ENCODE measurements around the gene B4GALT6. TPM values are rescaled to one million over a fixed set of nuclear protein-coding genes. Genes with fewer than 3 reads are reported as not detected.

Gene B4GALT6
- total RNA-seq, 1 donor from 2014 or later: 28.7 TPM

DNA sequence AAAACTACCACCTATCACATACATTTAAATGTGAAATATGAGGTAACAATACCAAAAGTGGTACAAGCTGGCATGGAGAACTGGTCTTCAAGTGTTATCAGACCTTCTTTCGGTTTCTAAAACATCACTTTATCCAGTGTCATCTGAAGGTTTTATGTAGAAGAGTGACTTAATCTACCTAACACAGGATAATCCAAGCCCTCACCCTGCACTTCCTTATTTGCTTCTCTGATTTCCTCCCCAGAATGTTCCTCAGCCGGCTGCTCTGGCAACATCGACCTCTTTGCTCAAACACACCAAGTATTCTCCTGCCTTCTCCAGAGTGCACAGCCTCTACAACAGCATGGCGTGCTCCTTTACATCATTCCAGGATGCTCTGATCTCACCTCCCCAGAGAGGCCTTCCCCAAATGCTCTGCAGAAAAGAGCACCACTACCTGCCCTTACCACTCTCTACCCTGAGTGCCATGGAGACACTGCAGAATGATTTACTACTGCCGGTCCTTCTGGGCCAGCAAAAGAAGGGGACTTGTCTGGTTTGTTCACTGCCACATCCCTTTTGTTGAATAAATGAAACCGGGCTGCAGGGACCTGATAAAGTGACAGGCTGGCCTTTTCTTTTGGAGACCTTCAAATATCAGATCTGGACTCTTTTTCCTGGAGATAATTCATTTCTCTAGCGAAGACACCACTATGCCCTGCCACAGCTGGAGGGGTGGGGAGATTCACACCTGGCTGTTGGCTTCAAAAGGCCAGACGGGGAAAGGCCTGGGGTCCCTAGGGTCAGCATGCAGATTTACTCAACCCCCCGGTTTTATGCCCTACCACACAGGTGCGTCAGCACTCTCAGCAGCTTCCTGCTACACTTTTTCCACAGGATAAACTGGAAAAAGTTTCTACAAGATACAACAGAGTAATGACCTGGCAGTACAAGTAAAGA lies 50.7 kb downstream of the B4GALT6 start:
- DNase-seq (ENCODE audit: low read depth): no peak
- Histone ChIP-seq H3K27me3 (ENCODE audit: control insufficient read depth, insufficient read depth, low read length) (no peaks in the 10 kb centered on the region), H3K4me3 (ENCODE audit: low read depth, low read length) (no peak overlapping the region), H3K36me3 (ENCODE audit: control insufficient read depth, insufficient read depth, low read length) (no peaks in the 10 kb centered on the region)
- TF ChIP-seq, protein P1, sequence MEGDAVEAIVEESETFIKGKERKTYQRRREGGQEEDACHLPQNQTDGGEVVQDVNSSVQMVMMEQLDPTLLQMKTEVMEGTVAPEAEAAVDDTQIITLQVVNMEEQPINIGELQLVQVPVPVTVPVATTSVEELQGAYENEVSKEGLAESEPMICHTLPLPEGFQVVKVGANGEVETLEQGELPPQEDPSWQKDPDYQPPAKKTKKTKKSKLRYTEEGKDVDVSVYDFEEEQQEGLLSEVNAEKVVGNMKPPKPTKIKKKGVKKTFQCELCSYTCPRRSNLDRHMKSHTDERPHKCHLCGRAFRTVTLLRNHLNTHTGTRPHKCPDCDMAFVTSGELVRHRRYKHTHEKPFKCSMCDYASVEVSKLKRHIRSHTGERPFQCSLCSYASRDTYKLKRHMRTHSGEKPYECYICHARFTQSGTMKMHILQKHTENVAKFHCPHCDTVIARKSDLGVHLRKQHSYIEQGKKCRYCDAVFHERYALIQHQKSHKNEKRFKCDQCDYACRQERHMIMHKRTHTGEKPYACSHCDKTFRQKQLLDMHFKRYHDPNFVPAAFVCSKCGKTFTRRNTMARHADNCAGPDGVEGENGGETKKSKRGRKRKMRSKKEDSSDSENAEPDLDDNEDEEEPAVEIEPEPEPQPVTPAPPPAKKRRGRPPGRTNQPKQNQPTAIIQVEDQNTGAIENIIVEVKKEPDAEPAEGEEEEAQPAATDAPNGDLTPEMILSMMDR (IDR thresholded peaks at IDR 0.05; ENCODE audit: insufficient read depth, low read length, poor library complexity, severe bottlenecking): no peak

DNA sequence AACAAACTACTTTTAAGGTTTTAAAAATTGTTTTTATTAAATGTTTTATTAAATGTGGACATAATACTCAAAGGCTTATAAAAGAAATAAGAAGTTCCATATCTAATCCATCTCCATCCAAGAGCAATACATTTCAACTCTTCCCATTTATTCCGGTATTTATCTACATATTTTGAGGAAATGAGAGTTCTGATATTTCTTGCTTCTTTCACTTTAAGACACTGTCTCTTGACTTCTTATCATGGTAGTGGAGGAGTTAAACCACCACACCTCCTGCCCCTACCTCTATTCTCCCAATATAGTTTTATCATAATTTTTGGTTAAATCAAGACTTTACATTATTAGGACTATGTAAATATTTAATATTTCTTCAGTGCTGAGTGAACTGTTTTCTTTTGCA lies 52.0 kb downstream of the B4GALT6 start:
- TF ChIP-seq, protein P1 (IDR thresholded peaks at IDR 0.05; ENCODE audit: insufficient read depth, low read length, poor library complexity, severe bottlenecking): no peak
- H3K4me3 ChIP-seq (ENCODE audit: low read depth, low read length): no peak overlapping the region
- H3K27me3 ChIP-seq (ENCODE audit: control insufficient read depth, insufficient read depth, low read length): no peaks in the 10 kb centered on the region
- no peaks in the 10 kb centered on the region for H3K36me3 ChIP-seq (ENCODE audit: control insufficient read depth, insufficient read depth, low read length)
- DNase-seq (ENCODE audit: low read depth): no peak

DNA sequence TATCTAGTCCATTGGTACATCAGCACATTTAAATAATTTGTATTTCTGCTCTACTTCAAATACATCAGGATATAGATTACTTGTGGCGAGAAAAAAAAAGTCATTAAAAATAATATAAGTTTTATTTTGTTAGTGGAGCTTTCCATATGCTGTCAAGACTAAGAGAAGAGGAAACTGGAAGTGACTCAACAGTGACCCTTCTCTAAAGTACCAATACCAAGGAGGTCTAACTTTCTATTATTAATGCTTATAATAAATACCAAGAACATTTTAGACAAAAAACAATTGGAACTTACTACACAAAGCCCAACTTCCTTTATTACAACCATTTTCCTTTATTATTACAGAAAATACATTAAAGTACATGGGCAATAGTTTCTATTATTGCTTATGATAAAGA lies 52.9 kb downstream of the B4GALT6 start:
- H3K4me3 ChIP-seq (ENCODE audit: low read depth, low read length): no peak overlapping the region
- no peaks in the 10 kb centered on the region for H3K36me3 ChIP-seq (ENCODE audit: control insufficient read depth, insufficient read depth, low read length)
- TF ChIP-seq, protein P1 (IDR thresholded peaks at IDR 0.05; ENCODE audit: insufficient read depth, low read length, poor library complexity, severe bottlenecking): no peak
- DNase-seq (ENCODE audit: low read depth): no peak
- H3K27me3 ChIP-seq (ENCODE audit: control insufficient read depth, insufficient read depth, low read length): no peaks in the 10 kb centered on the region

DNA sequence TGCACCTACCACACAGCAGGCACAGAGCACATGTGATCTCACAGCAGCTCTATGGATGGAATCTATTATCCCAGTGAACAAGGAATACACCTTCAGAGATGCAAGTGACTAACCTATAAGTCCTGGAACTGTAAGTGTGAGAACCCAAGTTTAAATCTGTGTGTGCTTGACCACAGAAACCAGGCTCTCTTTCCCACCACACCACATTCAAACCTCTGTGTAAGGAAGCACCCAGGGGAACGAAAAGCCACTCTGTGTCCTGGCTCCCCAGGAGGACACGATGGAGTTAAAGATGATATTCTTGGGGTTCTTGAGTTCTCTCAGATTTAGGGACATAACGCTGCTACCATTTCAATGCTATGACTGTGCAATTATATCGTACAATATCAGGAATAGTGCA lies 53.8 kb downstream of the B4GALT6 start:
- no peak for DNase-seq (ENCODE audit: low read depth)
- H3K4me3 ChIP-seq (ENCODE audit: low read depth, low read length): no peak overlapping the region
- no peaks in the 10 kb centered on the region for H3K36me3 ChIP-seq (ENCODE audit: control insufficient read depth, insufficient read depth, low read length)
- TF ChIP-seq, protein P1 (IDR thresholded peaks at IDR 0.05; ENCODE audit: insufficient read depth, low read length, poor library complexity, severe bottlenecking): no peak
- no peaks in the 10 kb centered on the region for H3K27me3 ChIP-seq (ENCODE audit: control insufficient read depth, insufficient read depth, low read length)

DNA sequence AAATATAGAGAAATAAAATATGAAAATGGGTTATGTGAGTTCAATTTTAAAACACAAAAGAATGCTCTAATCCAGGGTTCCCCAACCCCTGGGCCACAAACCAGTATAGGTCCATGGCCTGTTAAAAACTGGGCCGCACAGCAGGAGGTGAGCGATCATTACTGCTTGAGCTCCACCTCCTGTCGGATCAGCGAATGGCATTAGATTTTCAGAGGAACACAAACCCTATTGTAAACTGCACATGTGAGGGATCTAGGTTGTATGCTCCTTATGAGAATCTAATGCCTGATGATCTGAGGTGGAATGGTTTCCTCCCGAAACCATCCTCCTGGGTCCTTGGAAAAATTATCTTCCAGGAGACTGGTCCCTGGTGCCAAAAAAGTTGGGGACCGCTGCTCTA lies 58.0 kb downstream of the B4GALT6 start:
- no peak for DNase-seq (ENCODE audit: low read depth)
- TF ChIP-seq, protein P1 (IDR thresholded peaks at IDR 0.05; ENCODE audit: insufficient read depth, low read length, poor library complexity, severe bottlenecking): no peak
- no peaks in the 10 kb centered on the region for H3K36me3 ChIP-seq (ENCODE audit: control insufficient read depth, insufficient read depth, low read length)
- no peak overlapping the region for H3K4me3 ChIP-seq (ENCODE audit: low read depth, low read length)
- no peaks in the 10 kb centered on the region for H3K27me3 ChIP-seq (ENCODE audit: control insufficient read depth, insufficient read depth, low read length)

Measured in kidney epithelial cell (primary cell).